Subcutaneous adipose tissue (tissue), 4 donors: ENCODE measurements around the gene NRAP. TPM values are rescaled to one million over a fixed set of nuclear protein-coding genes. Genes with fewer than 3 reads are reported as not detected.

Experiments
- CTCF ChIP-seq: fragments of 450-650 bp; IDR thresholded peaks from one replicate; pipeline ENCODE4 v1.5.1; 2016; ENCODE audit warnings: low read depth, mild to moderate bottlenecking, control low read depth, antibody characterized with exemption, moderate library complexity
- total RNA-seq, 4 donors: library from RNA; depleted of rRNA; stranded (reverse); fragments of >200 nt; gene quantifications; one replicate each; pipeline ENCODE4 v1.1.0, GENCODE V29; 2016

Gene NRAP
- total RNA-seq, 4 donors from 2014 or later: not detected

GRCh38 chr10:113613977-113614690 lies 49.7 kb downstream of the NRAP start:
- TF ChIP-seq CTCF: no peak

- TF ChIP-seq CTCF: no peak
Observed at GRCh38 chr10:113613427-113613826, 50.4 kb downstream of the NRAP start.

- no peak for TF ChIP-seq CTCF
Observed at GRCh38 chr10:113612154-113612553, 51.7 kb downstream of the NRAP start.

GRCh38 chr10:113610631-113611601 lies 52.9 kb downstream of the NRAP start:
- no peak for TF ChIP-seq CTCF

- TF ChIP-seq CTCF: no peak
Observed at GRCh38 chr10:113609704-113610108, 54.1 kb downstream of the NRAP start.

GRCh38 chr10:113605268-113605978 lies 58.4 kb downstream of the NRAP start:
- no peak for TF ChIP-seq CTCF
